HepG2 (cell line): ENCODE data around the gene MAPK8. TPM values are rescaled to one million over a fixed set of nuclear protein-coding genes. Genes with fewer than 3 reads are reported as not detected.

Source experiments
- ATAC-seq: fragments of 200-7000 bp; cut with Tn5 transposase; 3 replicates; pipeline ENCODE4 v1.9.1; 2020; ENCODE audit warnings: mild to moderate bottlenecking, moderate library complexity
- BruUV-seq: library from RNA; stranded (reverse); fragments of 400-500 nt; replicated peaks from 2 replicates; lab custom pipeline; 2021; lab: Mats Ljungman, UMichigan
- CTCF ChIA-PET: fragments of 300-600 bp; formaldehyde crosslinking; extraction: SDS; loops from one replicate; lab custom pipeline; 2021; ENCODE audit warnings: low total read pairs, inconsistent platforms, low intra/inter-chr PET ratio; lab: Yijun Ruan, JAX
- POLR2A ChIA-PET: fragments of 350-600 bp; sonication (Branson Sonifier 250); formaldehyde crosslinking; loops from one replicate; lab custom pipeline; 2020; ENCODE audit warnings: antibody characterized with exemption, inconsistent platforms; lab: Yijun Ruan, JAX
- DNase-seq: peaks from one replicate; pipeline ENCODE4 v3.0.0-alpha.2; 2015; ENCODE audit warnings: low spot score
- FAIRE-seq: peaks from 3 replicates; lab custom pipeline; 2011; peaks lifted over from hg19 to GRCh38; lab: Jason Lieb, UNC
- H2AFZ ChIP-seq: one replicate; pipeline ENCODE4 v1.6.1; 2011; ENCODE audit warnings: low read length, inconsistent platforms
- H3K27ac ChIP-seq: fragments of 300-600 bp; 3 replicates; pipeline ENCODE4 v1.8.0; 2011; ENCODE audit warnings: mixed run types, mild to moderate bottlenecking, mixed read lengths, low read length, inconsistent platforms; ENCODE audit not compliant: insufficient read depth; ENCODE audit errors: extremely low read length
- H3K27me3 ChIP-seq, 2 experiments: fragments of 200-600 bp in 1 of 2; 2 replicates in 1 of 2; 3 replicates in 1 of 2; pipeline versions ENCODE4 v1.6.0 to v1.8.0; 2011; ENCODE audit warnings: low read length in 2 of 2, mild to moderate bottlenecking in 2 of 2, moderate library complexity in 2 of 2, inconsistent platforms in 1 of 2; ENCODE audit not compliant: insufficient read depth in 2 of 2, control insufficient read depth in 1 of 2
- H3K36me3 ChIP-seq, 2 experiments: fragments of 200-600 bp in 1 of 2; replicated peaks in 1 of 2; 2 replicates in 1 of 2; 3 replicates in 1 of 2; pipeline versions ENCODE4 v1.5.1 to v1.8.0; 2011; ENCODE audit warnings: low read length in 2 of 2, inconsistent platforms in 1 of 2; ENCODE audit not compliant: insufficient read depth in 2 of 2, control insufficient read depth in 1 of 2
- H3K4me1 ChIP-seq: 2 replicates; pipeline ENCODE4 v1.5.1; 2012; ENCODE audit warnings: low read length, inconsistent platforms; ENCODE audit not compliant: insufficient read depth
- H3K4me2 ChIP-seq: 2 replicates; pipeline ENCODE4 v1.6.0; 2011; ENCODE audit warnings: low read depth, low read length, inconsistent platforms
- H3K4me3 ChIP-seq, 3 experiments: fragments of 200-600 bp in 1 of 3; sonication (generic), shearing (Covaris generic) in 1 of 3; replicated peaks in 1 of 3; 2 replicates each; pipeline ENCODE4 v1.5.1; 2011 to 2016; ENCODE audit warnings: low read length in 3 of 3, inconsistent platforms in 2 of 3, low read depth in 2 of 3, mild to moderate bottlenecking in 2 of 3, control low read depth in 1 of 3, mixed read lengths in 1 of 3; ENCODE audit not compliant: insufficient read depth in 1 of 3
- H3K79me2 ChIP-seq: one replicate; pipeline ENCODE4 v1.6.1; 2011; ENCODE audit warnings: low read length, inconsistent platforms; ENCODE audit not compliant: insufficient read depth
- H3K9ac ChIP-seq: 2 replicates; pipeline ENCODE4 v1.6.0; 2011; ENCODE audit warnings: mild to moderate bottlenecking, low read depth, low read length, inconsistent platforms; ENCODE audit not compliant: insufficient read depth
- H3K9me3 ChIP-seq: 2 replicates; pipeline ENCODE4 v1.5.1; 2012; ENCODE audit warnings: mild to moderate bottlenecking, low read length
- H4K20me1 ChIP-seq: 2 replicates; pipeline ENCODE4 v1.6.0; 2011; ENCODE audit warnings: inconsistent platforms, mild to moderate bottlenecking, low read length, moderate library complexity; ENCODE audit not compliant: insufficient read depth
- ARNTL ChIP-seq: sonication (generic); formaldehyde crosslinking; IDR thresholded peaks from 2 replicates; pipeline ENCODE4 v1.4.0; 2020; ENCODE audit warnings: mild to moderate bottlenecking, missing genetic modification reagents
- ATAD3A ChIP-seq: sonication (generic); formaldehyde crosslinking; IDR thresholded peaks from 2 replicates; pipeline ENCODE4 v1.4.0; 2020; ENCODE audit warnings: missing genetic modification reagents
- PITX1 ChIP-seq: sonication (generic); formaldehyde crosslinking; IDR thresholded peaks from 2 replicates; pipeline ENCODE4 v1.5.1; 2020; ENCODE audit warnings: mild to moderate bottlenecking, missing genetic modification reagents
- SNAI1 ChIP-seq: sonication (generic); formaldehyde crosslinking; IDR thresholded peaks from 2 replicates; pipeline ENCODE4 v1.5.0; 2020; ENCODE audit warnings: mild to moderate bottlenecking, missing genetic modification reagents, borderline replicate concordance
- SP140L ChIP-seq: sonication (generic); formaldehyde crosslinking; IDR thresholded peaks from 2 replicates; pipeline ENCODE4 v1.4.0; 2020; ENCODE audit warnings: missing genetic modification reagents, borderline replicate concordance
- TEAD3 ChIP-seq: optimal IDR thresholded peaks from 2 replicates; pipeline ENCODE3; 2016; ENCODE audit warnings: borderline replicate concordance
- WIZ ChIP-seq: sonication (generic); formaldehyde crosslinking; IDR thresholded peaks from 2 replicates; pipeline ENCODE4 v1.5.1; 2020; ENCODE audit warnings: mild to moderate bottlenecking, missing genetic modification reagents
- ZBTB21 ChIP-seq: sonication (generic); formaldehyde crosslinking; IDR thresholded peaks from 2 replicates; pipeline ENCODE4 v1.4.0; 2020; ENCODE audit warnings: missing genetic modification reagents
- ZNF136 ChIP-seq: sonication (generic); formaldehyde crosslinking; IDR thresholded peaks from 2 replicates; pipeline ENCODE4 v1.8.1; 2022; ENCODE audit warnings: low read depth, mild to moderate bottlenecking, moderate library complexity, missing genetic modification reagents
- ZNF230 ChIP-seq: sonication (generic); formaldehyde crosslinking; IDR thresholded peaks from 2 replicates; pipeline ENCODE4 v1.4.0; 2020; ENCODE audit warnings: mild to moderate bottlenecking, missing genetic modification reagents
- ZNF569 ChIP-seq: sonication (generic); formaldehyde crosslinking; IDR thresholded peaks from 2 replicates; pipeline ENCODE4 v1.5.0; 2020; ENCODE audit warnings: mild to moderate bottlenecking, missing genetic modification reagents, moderate library complexity, borderline replicate concordance
- WGBS: methylation state at CpG from one replicate; pipeline ENCODE4 v1.1.6; 2017; ENCODE audit warnings: low lambda C conversion rate; 5-methylcytosine and 5-hydroxymethylcytosine counted together
- in situ Hi-C: cut with HindIII; loops from 2 replicates; pipeline ENCODE4 v1.10.0; 2017; ENCODE audit warnings: low pct_unique_long_range_greater_than_20kb; ENCODE audit not compliant: extremely low pct_ligation_motif_present
- intact Hi-C: fragments of 100-400 bp; cut with micrococcal nuclease; formaldehyde crosslinking; loops from one replicate; pipeline ENCODE4 v1.10.0; 2022; ENCODE audit not compliant: unreplicated experiment
- polyA plus RNA-seq, 8 experiments: library from polyadenylated mRNA; depleted of rRNA in 3 of 8; stranded (reverse) in 7 of 8; unstranded in 1 of 8; fragments of >200 nt; fragmentation: Illumina TruSeq in 4 of 8; extraction: Trizol in 4 of 8; gene quantifications; 2 replicates each; pipeline versions ENCODE4 v1.2.1 to v1.2.3, GENCODE V29; 2011 to 2016; ENCODE audit warnings: low read depth in 4 of 8, missing spikeins in 1 of 8, mixed read lengths in 1 of 8; ENCODE audit not compliant: insufficient read depth in 1 of 8
- total RNA-seq, 5 experiments: library from RNA; depleted of rRNA; stranded (reverse); fragments of >200 nt; fragmentation: Illumina TruSeq; extraction: Trizol; gene quantifications; 2 replicates each; pipeline ENCODE4 v1.2.3, GENCODE V29; 2016; ENCODE audit warnings: low read depth in 1 of 5
- TF ChIP-seq, protein P1 (sequence below): sonication (generic); formaldehyde crosslinking; IDR thresholded peaks from 2 replicates; pipeline ENCODE4 v1.5.0; 2020; ENCODE audit warnings: mild to moderate bottlenecking, missing genetic modification reagents
- TF ChIP-seq, protein P2 (sequence below): sonication (generic); formaldehyde crosslinking; IDR thresholded peaks from 2 replicates; pipeline ENCODE4 v1.4.0; 2020; ENCODE audit warnings: mild to moderate bottlenecking, low read depth, missing genetic modification reagents
- TF ChIP-seq, protein P3 (sequence below): sonication (generic); formaldehyde crosslinking; IDR thresholded peaks from 2 replicates; pipeline ENCODE4 v1.4.0; 2020; ENCODE audit warnings: mild to moderate bottlenecking, missing genetic modification reagents

Gene MAPK8
- total and polyA plus RNA-seq, 2 of the 13 experiments (the other 11 are each of a cell fraction or from before 2014, with no cell fraction given): 41.6 to 47.3 TPM

DNA sequence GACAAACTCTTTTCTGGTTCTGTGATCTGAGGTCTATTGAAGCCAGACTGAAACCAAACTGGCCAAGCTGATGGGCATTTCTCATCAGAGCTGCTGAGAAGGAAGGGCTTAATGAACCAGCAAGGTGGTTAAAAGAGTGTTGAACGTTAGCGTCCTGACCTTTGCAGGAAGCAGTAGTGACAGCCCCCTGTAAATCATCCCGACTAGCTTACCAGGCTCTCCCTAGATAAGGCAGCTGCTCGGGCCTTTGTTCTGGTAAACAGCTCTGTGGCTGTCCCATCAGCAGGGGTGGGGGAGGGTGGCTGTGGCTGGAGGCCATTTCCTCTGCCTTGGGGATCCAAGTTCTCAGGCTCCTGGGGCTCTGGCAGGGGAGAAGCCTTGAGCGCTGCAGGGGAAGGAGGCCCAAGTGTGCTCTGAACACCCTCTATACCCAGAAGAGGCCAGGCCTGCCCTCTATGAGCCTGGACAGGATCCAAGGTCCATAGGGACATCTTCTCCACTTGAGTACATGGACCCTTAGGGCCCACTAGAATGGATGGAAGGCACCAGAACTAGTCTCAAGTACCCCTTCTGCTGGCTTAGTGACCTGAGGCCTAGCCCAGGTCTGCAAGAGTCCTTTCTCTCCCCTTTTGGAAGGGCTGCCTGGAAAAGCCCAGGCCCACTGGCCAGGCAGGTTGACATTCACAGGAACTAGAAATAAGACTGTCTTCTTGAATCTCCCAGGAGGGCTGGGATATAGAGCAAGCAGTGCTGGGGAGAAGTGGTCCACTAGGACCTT, 163.8 kb downstream of the MAPK8 start:
- FAIRE-seq (no peak), ATAC-seq (peak; percentile 31; the same call in 2 of the 3 replicates), DNase-seq (no peak)
- Histone ChIP-seq H3K4me3 (no peak overlapping the region), H3K9me3 (no peaks in the 10 kb centered on the region), H2AFZ (no peak overlapping the region), H3K36me3 (no peaks in the 10 kb centered on the region), H3K27me3 (0 out of 5 replicates have a peak, but pooled peaks cover 0 to 11% of the 10 kb centered on the region in 2 experiments), H3K4me2 (peak overlapping the region; percentile 27; the same call in 1 of the 2 replicates), H3K79me2 (no peaks in the 10 kb centered on the region), H3K27ac (no peak overlapping the region), H3K9ac (no peak overlapping the region), H3K4me1 (peaks cover 12% of the 10 kb centered on the region; the same call in 1 of the 2 replicates), H4K20me1 (no peaks in the 10 kb centered on the region)
- intact Hi-C loops (no loop called here), in situ Hi-C loops (no loop called here)
- BruUV-seq: no TSS peak
- CTCF ChIA-PET: no interaction called here
- 15% methylated on average over 4 of the region's 5 CpGs for WGBS
- POLR2A ChIA-PET: no interaction called here
- TF ChIP-seq WIZ (CRISPR knock-in tag) (no peak), PITX1 (CRISPR knock-in tag) (no peak), ATAD3A (CRISPR knock-in tag) (no peak), ZNF230 (no peak), ZBTB21 (CRISPR knock-in tag) (no peak), SNAI1 (CRISPR knock-in tag) (no peak), ZNF136 (CRISPR knock-in tag) (no peak), ARNTL (no peak), SP140L (CRISPR knock-in tag) (no peak), TEAD3 (no peak), ZNF569 (no peak)
- TF ChIP-seq, protein P1, sequence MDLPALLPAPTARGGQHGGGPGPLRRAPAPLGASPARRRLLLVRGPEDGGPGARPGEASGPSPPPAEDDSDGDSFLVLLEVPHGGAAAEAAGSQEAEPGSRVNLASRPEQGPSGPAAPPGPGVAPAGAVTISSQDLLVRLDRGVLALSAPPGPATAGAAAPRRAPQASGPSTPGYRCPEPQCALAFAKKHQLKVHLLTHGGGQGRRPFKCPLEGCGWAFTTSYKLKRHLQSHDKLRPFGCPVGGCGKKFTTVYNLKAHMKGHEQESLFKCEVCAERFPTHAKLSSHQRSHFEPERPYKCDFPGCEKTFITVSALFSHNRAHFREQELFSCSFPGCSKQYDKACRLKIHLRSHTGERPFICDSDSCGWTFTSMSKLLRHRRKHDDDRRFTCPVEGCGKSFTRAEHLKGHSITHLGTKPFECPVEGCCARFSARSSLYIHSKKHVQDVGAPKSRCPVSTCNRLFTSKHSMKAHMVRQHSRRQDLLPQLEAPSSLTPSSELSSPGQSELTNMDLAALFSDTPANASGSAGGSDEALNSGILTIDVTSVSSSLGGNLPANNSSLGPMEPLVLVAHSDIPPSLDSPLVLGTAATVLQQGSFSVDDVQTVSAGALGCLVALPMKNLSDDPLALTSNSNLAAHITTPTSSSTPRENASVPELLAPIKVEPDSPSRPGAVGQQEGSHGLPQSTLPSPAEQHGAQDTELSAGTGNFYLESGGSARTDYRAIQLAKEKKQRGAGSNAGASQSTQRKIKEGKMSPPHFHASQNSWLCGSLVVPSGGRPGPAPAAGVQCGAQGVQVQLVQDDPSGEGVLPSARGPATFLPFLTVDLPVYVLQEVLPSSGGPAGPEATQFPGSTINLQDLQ (CRISPR knock-in tag): no peak
- TF ChIP-seq, protein P2, sequence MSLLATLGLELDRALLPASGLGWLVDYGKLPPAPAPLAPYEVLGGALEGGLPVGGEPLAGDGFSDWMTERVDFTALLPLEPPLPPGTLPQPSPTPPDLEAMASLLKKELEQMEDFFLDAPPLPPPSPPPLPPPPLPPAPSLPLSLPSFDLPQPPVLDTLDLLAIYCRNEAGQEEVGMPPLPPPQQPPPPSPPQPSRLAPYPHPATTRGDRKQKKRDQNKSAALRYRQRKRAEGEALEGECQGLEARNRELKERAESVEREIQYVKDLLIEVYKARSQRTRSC (CRISPR knock-in tag): no peak
- TF ChIP-seq, protein P3, sequence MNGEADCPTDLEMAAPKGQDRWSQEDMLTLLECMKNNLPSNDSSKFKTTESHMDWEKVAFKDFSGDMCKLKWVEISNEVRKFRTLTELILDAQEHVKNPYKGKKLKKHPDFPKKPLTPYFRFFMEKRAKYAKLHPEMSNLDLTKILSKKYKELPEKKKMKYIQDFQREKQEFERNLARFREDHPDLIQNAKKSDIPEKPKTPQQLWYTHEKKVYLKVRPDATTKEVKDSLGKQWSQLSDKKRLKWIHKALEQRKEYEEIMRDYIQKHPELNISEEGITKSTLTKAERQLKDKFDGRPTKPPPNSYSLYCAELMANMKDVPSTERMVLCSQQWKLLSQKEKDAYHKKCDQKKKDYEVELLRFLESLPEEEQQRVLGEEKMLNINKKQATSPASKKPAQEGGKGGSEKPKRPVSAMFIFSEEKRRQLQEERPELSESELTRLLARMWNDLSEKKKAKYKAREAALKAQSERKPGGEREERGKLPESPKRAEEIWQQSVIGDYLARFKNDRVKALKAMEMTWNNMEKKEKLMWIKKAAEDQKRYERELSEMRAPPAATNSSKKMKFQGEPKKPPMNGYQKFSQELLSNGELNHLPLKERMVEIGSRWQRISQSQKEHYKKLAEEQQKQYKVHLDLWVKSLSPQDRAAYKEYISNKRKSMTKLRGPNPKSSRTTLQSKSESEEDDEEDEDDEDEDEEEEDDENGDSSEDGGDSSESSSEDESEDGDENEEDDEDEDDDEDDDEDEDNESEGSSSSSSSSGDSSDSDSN (CRISPR knock-in tag): no peak
